ENCODE results near the gene CEACAM16. TPM values are rescaled to one million over a fixed set of nuclear protein-coding genes. Genes with fewer than 3 reads are reported as not detected.

CEACAM16 gene
- total RNA-seq, 2 donors from 2014 or later = not detected

DNA sequence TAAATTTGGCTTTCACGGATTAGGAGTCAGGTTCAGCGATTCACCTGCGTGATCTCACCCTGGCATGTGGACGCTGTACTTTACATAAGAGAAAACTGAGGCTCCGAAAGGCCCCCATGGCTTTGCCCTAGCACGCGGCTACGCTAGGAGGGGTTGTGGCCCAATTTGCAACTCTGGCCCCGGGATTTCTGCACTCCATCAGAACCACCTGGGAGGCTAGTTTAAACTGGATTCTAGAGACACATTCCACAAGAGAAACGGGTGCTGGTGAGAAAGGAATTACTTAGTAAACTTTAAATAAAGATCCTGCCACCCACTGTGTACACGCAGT is 55.8 kb downstream of the CEACAM16 start:
- peak overlapping the region; percentile 71 for H3K4me3 ChIP-seq (ENCODE audit: low read length)
- Mint-ChIP-seq H3K27me3 (ENCODE audit: insufficient read depth) (peaks cover 91% of the 10 kb centered on the region), H3K4me3 (peak overlapping the region; percentile 52), H3K27ac (no peak overlapping the region), H3K4me1 (peaks cover 13% of the 10 kb centered on the region), H3K9me3 (no peaks in the 10 kb centered on the region), H3K36me3 (ENCODE audit: low read depth) (no peaks in the 10 kb centered on the region)
- TF ChIP-seq, protein P1, sequence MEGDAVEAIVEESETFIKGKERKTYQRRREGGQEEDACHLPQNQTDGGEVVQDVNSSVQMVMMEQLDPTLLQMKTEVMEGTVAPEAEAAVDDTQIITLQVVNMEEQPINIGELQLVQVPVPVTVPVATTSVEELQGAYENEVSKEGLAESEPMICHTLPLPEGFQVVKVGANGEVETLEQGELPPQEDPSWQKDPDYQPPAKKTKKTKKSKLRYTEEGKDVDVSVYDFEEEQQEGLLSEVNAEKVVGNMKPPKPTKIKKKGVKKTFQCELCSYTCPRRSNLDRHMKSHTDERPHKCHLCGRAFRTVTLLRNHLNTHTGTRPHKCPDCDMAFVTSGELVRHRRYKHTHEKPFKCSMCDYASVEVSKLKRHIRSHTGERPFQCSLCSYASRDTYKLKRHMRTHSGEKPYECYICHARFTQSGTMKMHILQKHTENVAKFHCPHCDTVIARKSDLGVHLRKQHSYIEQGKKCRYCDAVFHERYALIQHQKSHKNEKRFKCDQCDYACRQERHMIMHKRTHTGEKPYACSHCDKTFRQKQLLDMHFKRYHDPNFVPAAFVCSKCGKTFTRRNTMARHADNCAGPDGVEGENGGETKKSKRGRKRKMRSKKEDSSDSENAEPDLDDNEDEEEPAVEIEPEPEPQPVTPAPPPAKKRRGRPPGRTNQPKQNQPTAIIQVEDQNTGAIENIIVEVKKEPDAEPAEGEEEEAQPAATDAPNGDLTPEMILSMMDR (conservative IDR thresholded peaks at IDR 0.05) = no peak
- no peak overlapping the region for H3K9ac ChIP-seq (ENCODE audit: extremely low read depth, low read length, poor library complexity, severe bottlenecking)
- H3K9me3 ChIP-seq (ENCODE audit: control insufficient read depth, low read length) = no peaks in the 10 kb centered on the region
- H3K27ac ChIP-seq (ENCODE audit: low read depth, low read length) = no peak overlapping the region
- DNase-seq = no peak
- peaks cover 44% of the 10 kb centered on the region for H3K27me3 ChIP-seq (ENCODE audit: control insufficient read depth, insufficient read depth, low read length, poor library complexity, severe bottlenecking)
- WGBS, 2 experiments (ENCODE audit: insufficient coverage in 1 of 2, insufficient read length in 1 of 2) = 22 to 45% methylated on average over 5 to 11 of the region's 11 CpGs
- H3K4me1 ChIP-seq (ENCODE audit: control insufficient read depth, insufficient read depth, low read length) = peaks cover 4% of the 10 kb centered on the region
- peaks cover 1% of the 10 kb centered on the region for H3K36me3 ChIP-seq (ENCODE audit: control insufficient read depth, insufficient read depth, low read length)

DNA sequence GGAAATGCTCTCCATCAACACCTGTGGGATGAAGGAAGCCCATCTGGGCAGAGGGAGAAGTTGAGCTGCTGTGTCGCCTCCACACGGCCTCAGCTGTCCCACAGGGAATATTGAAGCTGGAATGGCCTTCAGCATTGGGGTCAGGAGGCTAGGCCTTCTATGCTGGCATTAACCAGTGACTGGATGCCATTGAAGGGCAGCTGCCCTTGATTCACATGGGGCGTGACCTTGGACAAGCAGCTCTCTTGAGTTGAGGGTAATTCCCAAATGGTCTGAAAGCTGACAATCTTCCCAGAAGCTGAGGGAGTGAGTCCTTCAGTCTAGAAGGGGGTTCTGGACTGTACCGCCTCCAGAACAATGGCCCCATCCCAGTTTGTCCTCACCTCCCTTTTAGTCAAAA is 56.3 kb downstream of the CEACAM16 start:
- H3K9me3 Mint-ChIP-seq = no peaks in the 10 kb centered on the region
- no peaks in the 10 kb centered on the region for H3K9me3 ChIP-seq (ENCODE audit: control insufficient read depth, low read length)
- peaks cover 4% of the 10 kb centered on the region for H3K36me3 ChIP-seq (ENCODE audit: control insufficient read depth, insufficient read depth, low read length)
- peaks cover 4% of the 10 kb centered on the region for H3K4me1 ChIP-seq (ENCODE audit: control insufficient read depth, insufficient read depth, low read length)
- H3K27ac Mint-ChIP-seq = no peak overlapping the region
- no peak overlapping the region for H3K9ac ChIP-seq (ENCODE audit: extremely low read depth, low read length, poor library complexity, severe bottlenecking)
- H3K4me3 Mint-ChIP-seq = no peak overlapping the region
- H3K4me1 Mint-ChIP-seq = peaks cover 13% of the 10 kb centered on the region
- H3K27me3 Mint-ChIP-seq (ENCODE audit: insufficient read depth) = peaks cover 91% of the 10 kb centered on the region
- 92 to 94% methylated on average over 2 to 4 of the region's 4 CpGs for WGBS, 2 experiments (ENCODE audit: insufficient coverage in 1 of 2, insufficient read length in 1 of 2)
- no peaks in the 10 kb centered on the region for H3K36me3 Mint-ChIP-seq (ENCODE audit: low read depth)
- H3K4me3 ChIP-seq (ENCODE audit: low read length) = no peak overlapping the region
- TF ChIP-seq, protein P1 (conservative IDR thresholded peaks at IDR 0.05) = no peak
- H3K27ac ChIP-seq (ENCODE audit: low read depth, low read length) = no peak overlapping the region
- no peak for DNase-seq
- H3K27me3 ChIP-seq (ENCODE audit: control insufficient read depth, insufficient read depth, low read length, poor library complexity, severe bottlenecking) = peaks cover 41% of the 10 kb centered on the region

DNA sequence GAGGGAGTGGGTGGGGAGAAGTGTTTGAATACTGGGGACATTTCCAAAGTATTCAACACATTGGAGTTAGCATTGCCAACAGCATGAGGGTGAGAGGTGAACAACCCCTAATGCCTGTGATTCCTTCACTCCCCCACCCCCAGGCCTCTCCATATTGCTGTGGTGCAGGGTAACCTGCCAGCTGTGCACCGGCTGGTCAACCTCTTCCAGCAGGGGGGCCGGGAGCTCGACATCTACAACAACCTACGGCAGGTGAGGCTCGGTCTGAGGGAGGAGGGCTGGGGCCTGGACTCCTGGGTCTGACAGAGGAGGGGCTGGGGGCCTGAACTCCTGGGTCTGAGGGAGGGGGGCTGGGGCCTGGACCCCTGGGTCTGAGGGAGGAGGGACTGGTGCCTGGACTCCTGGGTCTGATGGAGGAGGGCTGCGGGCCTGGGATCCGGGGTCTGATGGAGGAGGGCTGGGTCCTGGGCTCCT is 57.2 kb downstream of the CEACAM16 start:
- Histone ChIP-seq H3K27ac (ENCODE audit: low read depth, low read length) (no peak overlapping the region), H3K4me1 (ENCODE audit: control insufficient read depth, insufficient read depth, low read length) (peaks cover 4% of the 10 kb centered on the region), H3K4me3 (ENCODE audit: low read length) (no peak overlapping the region), H3K9me3 (ENCODE audit: control insufficient read depth, low read length) (no peaks in the 10 kb centered on the region), H3K9ac (ENCODE audit: extremely low read depth, low read length, poor library complexity, severe bottlenecking) (no peak overlapping the region), H3K36me3 (ENCODE audit: control insufficient read depth, insufficient read depth, low read length) (peaks cover 4% of the 10 kb centered on the region), H3K27me3 (ENCODE audit: control insufficient read depth, insufficient read depth, low read length, poor library complexity, severe bottlenecking) (peaks cover 41% of the 10 kb centered on the region)
- Mint-ChIP-seq H3K27me3 (ENCODE audit: insufficient read depth) (peaks cover 86% of the 10 kb centered on the region), H3K9me3 (no peaks in the 10 kb centered on the region), H3K27ac (no peak overlapping the region), H3K4me1 (peaks cover 13% of the 10 kb centered on the region), H3K4me3 (no peak overlapping the region), H3K36me3 (ENCODE audit: low read depth) (no peaks in the 10 kb centered on the region)
- no peak for DNase-seq
- TF ChIP-seq, protein P1 (conservative IDR thresholded peaks at IDR 0.05) = no peak
- 84% methylated on average over 7 of the region's 7 CpGs; no CpG with 5 or more reads in 1 of the 2 experiments for WGBS, 2 experiments (ENCODE audit: insufficient coverage in 1 of 2, insufficient read length in 1 of 2)

Data from endodermal cell (in vitro differentiated cells).